LNCaP clone FGC (cell line): ENCODE data around the gene PDE4D.

ENCODE experiments used
- DNase-seq: peaks from one replicate; pipeline ENCODE4 v3.0.0-alpha.2; 2011; ENCODE audit warnings: low read depth
- H3K4me3 ChIP-seq: 2 replicates; pipeline ENCODE4 v1.5.1; 2011; ENCODE audit warnings: mild to moderate bottlenecking, low read depth, low read length, control low read depth
- CTCF ChIP-seq: IDR thresholded peaks from 2 replicates; pipeline ENCODE4 v1.5.1; 2012; ENCODE audit warnings: mild to moderate bottlenecking; ENCODE audit not compliant: control insufficient read depth, insufficient read depth; ENCODE audit errors: extremely low read depth

PDE4D gene

GRCh38 chr5:58985759-58986158, 907.8 kb downstream of the PDE4D start:
- H3K4me3 ChIP-seq: no peak overlapping the region
- no peak for TF ChIP-seq CTCF

GRCh38 chr5:58985311-58985710, 908.2 kb downstream of the PDE4D start:
- TF ChIP-seq CTCF: no peak
- H3K4me3 ChIP-seq: no peak overlapping the region
- DNase-seq: no peak

More at GRCh38 chr5:58985759-58986158, 907.8 kb downstream of the PDE4D start:
- DNase-seq: no peak

- DNase-seq: no peak
- no peak for TF ChIP-seq CTCF
- H3K4me3 ChIP-seq: no peak overlapping the region
Measured at GRCh38 chr5:58983526-58984452, 909.7 kb downstream of the PDE4D start.

GRCh38 chr5:58980890-58981289, 912.6 kb downstream of the PDE4D start:
- no peak overlapping the region for H3K4me3 ChIP-seq
- no peak for TF ChIP-seq CTCF
- no peak for DNase-seq

GRCh38 chr5:58979090-58979489, 914.4 kb downstream of the PDE4D start:
- no peak overlapping the region for H3K4me3 ChIP-seq
- no peak for TF ChIP-seq CTCF
- DNase-seq: peak; percentile 46

- no peak overlapping the region for H3K4me3 ChIP-seq
- DNase-seq: no peak
- TF ChIP-seq CTCF: no peak
Measured at GRCh38 chr5:58974601-58975000, 918.9 kb downstream of the PDE4D start.

- H3K4me3 ChIP-seq: no peak overlapping the region
- DNase-seq: no peak
- TF ChIP-seq CTCF: 0 out of 2 replicates have a peak, but pooled peaks have one; percentile 1
Measured at GRCh38 chr5:58974083-58974482, 919.4 kb downstream of the PDE4D start.
